Stimulated activated CD4-positive, alpha-beta T cell treated with anti-CD3 and anti-CD28 coated beads, Interleukin-15, amount 100 ng/mL, for 24 hours (primary cell): ENCODE data around the gene DLX3.
"Not testable (repeated sequence)": the region's sequence is repeated elsewhere in the genome, so short reads cannot be mapped to it uniquely, and the experiment has no call there.

Experiments used
- DNase-seq: peaks from one replicate; pipeline ENCODE4 v3.0.0-alpha.2; 2020

The DLX3 gene

GRCh38 chr17:49995055-49995738, at the start of gene DLX3:
TSS of gene DLX3 (minus strand) at chr17:49995224. CDS start at chr17:49994998, 226 bp downstream.
- peak; percentile 63 for DNase-seq

DNA sequence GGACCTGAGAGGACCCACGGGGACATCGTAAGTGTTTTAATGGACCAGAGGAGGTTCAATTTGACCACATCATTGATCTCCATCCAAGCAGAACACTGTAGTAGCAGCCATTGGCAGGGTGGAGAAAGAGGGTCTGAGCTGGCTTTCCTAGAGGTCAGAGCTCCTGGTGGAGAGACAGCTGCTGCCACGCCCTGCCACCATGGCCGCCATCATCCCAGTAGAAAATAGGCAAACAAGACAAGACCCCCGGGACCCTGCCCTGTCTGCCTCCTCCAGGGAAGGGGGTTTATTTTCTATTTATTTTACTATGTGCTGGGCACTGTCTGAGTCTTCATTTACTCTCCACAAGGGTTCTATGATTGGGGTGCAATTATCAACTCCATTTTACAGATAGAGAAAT, 49.5 kb upstream of the DLX3 start:
- DNase-seq = no peak

DNA sequence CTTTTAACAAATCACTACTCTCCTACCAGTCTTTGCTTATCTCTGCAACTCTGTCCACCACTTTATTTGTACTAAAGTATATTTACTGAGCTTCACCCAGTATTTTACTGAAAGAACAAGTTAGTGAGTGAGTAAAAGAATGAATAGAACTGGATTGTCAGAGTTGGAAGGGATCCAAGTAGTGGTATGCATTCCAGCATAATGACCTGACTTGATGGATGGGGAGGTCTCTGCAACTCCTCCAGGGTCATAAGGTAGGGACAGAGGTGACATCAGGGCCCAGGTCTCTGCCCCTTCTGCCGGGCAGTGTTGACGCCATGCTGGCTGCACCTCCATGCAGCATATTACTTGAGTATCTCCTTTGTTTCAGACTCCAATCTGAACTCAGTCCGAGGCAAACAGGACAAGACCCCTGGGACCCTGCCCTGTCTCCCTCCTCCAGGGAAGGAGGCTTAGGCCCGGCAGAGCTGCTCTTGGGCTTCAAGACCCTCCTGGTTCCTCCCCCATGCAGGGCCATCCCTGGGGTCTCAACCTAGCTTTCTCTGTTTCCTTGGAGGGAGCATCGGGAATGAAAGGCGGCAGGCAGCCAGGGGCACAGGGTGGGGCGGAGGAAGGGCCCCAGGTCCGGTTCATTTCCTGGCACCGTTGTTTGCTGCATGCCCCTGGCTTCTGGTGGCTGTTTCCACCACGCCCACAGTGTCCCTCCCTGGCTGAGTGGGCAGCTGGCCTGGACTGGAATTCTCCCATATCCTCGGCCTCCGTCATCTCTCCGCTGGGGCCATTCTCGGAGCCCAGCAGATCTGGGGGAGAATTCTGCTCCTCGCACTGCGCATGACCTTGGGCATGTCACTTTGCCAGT, 48.5 kb upstream of the DLX3 start:
- DNase-seq = no peak

GRCh38 chr17:50042211-50042610, 47.2 kb upstream of the DLX3 start:
- no peak for DNase-seq

DNA sequence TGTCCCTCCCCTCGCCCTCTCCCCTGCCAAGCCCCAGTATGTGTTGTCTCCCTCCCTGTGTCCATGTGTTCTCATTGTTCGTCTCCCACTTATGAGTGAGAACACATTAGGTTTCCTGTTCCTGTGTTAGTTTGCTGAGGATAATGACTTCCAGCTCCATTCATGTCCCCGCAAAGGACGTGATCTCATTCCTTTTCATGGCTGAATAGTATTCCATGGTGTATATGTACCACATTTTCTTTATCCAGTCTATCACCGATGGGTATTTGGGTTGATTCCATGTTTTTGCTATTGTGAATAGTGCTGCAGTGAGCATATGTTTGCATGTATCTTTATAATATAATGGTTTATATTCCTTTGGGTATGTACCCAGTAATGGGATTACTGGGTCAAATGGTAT, 45.5 kb upstream of the DLX3 start:
- not testable (repeated sequence) for DNase-seq

DNA sequence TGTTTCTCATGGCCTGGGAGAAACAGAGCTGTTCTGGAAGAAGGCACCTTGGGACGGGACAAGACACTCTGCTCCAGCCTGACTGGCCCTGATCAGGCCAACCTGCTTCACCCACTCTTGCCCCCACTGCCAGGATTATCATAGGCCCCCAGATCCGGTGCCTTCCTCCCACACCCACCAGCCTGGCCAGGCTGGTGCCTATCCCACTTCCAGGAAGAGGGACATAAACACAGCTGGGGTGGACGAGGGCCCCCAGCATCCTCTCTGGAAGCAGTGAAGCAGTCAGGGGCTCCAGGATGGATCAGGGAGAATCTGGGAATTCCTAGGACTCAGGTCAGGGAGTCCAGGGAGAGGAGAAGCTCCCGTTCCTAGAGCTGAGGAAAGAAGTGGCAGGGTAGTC, 44.0 kb upstream of the DLX3 start:
- no peak for DNase-seq

DNA sequence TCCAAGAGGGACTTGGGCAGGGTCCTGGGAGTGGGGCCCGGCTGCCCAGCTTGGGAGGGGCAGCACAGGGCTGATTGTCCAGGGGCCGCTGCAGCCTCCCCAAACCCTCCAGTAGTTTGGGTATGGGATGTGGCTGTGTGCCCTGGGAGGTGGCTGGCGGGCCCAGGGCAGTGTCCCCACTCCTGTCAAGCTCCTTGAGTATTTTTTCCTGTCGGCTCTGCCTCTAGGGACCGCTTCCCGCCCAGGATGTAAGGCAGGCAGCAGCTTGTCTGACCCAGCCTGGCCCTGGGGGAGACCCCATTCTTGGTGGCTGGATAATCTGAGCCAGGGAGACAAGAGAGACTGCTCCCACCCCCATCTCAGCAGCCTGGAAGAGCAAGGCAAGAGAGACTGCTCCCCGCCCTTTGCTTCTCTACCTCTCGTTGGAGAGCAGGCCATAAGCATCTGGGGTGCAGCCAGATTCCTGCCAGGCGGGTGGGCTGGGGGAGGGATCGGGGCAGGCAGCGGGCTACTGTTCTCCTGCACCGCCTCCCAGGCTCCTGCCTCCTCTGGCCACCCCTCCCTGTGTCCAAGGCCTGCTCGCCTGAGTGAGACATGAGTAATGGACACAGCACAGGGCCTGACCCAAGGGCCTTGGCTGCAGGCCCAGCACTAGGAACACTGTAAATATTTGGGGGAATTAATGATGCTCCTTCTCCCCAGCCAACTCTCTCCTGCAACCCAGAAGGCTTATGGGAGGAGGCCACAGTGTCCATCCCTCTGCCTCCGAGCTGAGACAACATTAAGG, 42.5 kb upstream of the DLX3 start:
- no peak for DNase-seq

DNA sequence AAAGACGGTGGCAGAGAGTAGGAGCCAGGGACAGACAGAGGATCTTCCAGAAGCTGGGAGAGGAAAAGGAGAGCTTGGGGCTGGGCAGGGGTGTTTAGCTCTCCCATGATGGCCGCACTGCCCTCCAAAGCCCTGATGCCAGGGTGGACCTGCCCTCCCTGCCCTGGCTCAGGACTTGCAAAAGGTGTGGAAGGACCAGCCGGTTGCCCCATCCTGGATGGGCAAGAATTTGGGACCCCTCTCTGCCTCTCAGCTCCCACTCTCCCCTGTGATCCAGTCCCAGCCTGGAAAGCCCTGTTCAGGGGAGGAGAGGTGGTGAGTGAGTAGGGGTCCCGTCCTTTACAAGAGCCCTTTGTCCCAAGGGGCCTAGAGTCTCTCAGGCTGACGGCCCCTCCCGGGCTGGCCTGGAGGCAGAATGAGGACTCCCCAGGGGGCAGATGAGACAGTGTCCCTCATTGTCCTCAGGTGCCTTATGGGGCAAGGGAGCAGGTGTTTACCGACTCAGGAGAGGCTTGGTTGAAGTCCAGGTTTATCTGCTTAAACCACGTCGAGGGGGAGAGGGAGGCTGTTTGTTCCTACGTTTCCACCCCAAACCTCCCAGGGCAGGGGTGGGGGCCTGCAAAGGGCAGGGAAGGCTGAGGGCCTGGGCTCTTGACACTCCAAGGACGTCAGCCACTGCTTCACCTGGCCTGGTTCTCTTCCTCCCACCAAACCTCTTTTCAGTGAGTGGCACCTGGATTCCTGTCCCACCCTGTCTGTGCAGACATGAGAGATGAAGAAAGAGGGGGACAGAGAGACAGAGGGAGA, 41.6 kb upstream of the DLX3 start:
- no peak for DNase-seq

GRCh38 chr17:50035945-50036344, 40.9 kb upstream of the DLX3 start:
- DNase-seq = no peak

DNA sequence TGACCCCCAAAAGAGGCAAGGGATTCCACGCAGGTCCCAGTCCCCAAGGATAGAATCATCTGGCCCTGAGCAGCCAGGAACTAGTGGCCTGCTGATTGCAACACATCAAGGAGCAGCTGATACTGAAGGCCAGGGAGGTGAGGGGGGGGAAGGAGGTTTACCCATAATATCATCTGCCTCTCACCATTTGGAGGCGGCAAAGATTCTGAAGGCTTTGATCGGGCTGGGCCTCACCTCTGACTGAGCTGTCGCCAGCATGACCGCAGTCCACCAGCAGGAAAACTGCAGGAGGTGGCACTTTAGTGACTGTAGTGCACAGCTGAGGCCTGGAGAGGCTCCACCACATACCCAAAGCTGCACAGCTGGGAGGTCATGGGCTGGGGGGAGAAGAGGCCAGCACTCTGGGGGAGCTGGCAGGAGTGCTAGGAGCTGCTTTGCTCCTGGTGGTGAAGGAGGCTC, 40.4 kb upstream of the DLX3 start:
- no peak for DNase-seq

- no peak for DNase-seq
Measured at GRCh38 chr17:50034498-50035364, 39.7 kb upstream of the DLX3 start.

DNA sequence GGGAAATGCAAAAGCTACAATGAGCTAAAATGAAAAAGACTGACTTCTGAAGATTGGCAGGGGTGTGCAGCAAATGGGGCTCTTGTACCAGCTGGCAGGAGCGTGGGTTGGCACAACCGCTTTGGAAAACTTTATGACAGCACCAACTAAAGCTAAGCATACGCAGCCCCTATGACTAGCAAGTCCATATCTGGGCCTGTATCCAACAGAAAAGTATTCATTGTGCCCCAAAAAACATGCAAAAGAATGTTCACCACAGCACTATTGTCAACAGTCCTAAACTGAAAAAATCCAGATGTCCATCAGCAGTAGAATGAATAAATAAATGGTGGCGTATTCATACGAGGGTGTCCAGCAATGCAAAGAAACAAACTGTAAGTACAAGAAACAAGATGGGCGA, 38.3 kb upstream of the DLX3 start:
- DNase-seq = no peak

DNA sequence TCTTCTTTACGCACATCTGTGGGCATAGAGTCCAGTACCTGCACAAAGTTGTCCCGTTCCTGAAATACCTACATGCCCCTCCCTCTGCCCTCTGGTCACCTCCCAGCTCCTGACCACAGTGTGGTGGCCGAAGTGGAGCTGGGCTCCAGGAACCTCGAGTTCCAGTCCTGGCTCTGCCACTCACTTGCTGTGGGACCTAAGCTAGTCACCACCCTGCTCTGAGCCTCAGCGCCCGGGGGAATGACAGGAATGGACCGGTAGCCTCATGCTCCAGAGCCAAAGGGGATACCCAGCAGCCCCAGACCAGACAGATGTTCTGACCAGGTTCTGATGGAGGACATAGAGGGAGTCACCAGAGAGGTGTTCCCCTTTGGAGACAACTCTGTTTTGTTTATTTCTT, 34.2 kb upstream of the DLX3 start:
- no peak for DNase-seq

DNA sequence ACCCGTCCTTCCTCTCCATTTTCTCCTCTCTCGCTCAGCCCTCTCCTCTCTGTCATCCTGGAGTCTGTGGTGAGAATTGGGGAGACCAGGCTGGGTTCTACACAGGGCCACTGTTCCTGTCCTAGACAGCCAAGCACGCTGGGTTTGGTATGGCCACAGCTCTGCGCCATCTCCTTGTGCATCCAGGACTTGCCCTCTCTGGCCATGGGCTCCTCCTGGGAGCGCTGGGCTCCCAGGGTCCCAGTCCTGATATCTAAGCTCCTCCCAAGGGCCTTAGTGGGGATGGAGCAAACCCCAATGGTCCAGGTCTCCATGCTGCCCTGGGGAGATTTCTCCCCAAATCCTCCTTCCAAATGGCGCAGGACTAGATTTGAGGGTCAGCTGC, 33.7 kb upstream of the DLX3 start:
- DNase-seq = no peak

DNA sequence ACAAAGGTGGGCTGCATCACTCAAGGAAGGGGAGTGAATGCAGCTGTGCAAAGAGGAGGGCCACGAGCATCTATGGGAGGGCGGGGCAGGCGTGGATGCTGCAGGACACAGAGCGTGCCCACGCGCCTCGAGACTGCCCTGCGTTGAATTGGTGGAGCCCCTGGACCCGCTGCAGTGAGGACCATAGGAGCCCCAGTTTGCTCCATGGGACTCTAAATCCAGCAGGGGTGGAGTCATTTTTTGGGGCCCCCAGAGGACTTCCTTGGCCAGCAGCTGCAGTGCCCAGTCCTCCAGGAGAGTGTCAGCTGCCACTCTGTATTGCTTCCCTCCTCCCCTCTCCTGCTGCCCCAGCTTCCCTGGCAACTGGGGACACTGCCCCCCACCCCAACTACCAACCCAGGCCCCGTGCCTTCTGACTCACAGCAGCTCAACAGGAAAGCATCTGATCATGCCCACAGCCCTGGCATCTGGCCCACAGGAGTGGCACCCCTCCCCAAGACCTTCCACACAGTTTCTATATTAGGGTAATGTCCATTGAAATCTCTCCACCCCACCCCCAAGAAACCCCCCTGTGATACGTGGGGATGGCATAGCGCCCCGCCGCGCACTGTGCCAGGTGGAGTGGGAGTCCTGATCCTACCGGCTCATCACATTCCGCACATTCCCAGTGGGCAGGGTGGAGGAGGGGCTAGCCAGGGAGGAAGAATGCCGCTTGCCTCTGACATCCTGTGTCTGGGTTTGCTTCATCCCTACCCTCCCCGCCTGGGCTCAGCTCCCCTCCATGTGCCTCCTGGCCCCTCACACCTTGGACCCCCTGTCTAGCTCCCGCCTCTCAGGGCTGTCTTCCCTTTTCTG, 33.1 kb upstream of the DLX3 start:
- no peak for DNase-seq

- peak; percentile 16 for DNase-seq
Measured at GRCh38 chr17:50027172-50027880, 32.3 kb upstream of the DLX3 start.

GRCh38 chr17:50026837-50027171, 31.8 kb upstream of the DLX3 start:
- DNase-seq = peak; percentile 85

- DNase-seq = no peak
Measured at GRCh38 chr17:50026046-50026675, 31.1 kb upstream of the DLX3 start.

- DNase-seq = no peak
Measured at GRCh38 chr17:50024808-50025207, 29.8 kb upstream of the DLX3 start.

- no peak for DNase-seq
Measured at GRCh38 chr17:50023520-50023919, 28.5 kb upstream of the DLX3 start.
